Heart left ventricle (tissue), 16 donors: ENCODE results near the gene NLGN3. TPM values are rescaled to one million over a fixed set of nuclear protein-coding genes. Genes with fewer than 3 reads are reported as not detected.

Experiments used
- ATAC-seq, 4 donors: fragments of 200-7000 bp; cut with Tn5 transposase; one replicate each; pipeline ENCODE4 v1.9.1; 2020 to 2022; ENCODE audit warnings: moderate library complexity in 4 of 4, mild to moderate bottlenecking in 3 of 4, moderate number of reproducible peaks in 1 of 4
- DNase-seq, 5 donors: peaks; one replicate each; pipeline ENCODE4 v3.0.0-alpha.2; 2020
- H3K27ac ChIP-seq, 12 donors: fragments of 200-600 bp; sonication (generic) in 4 of 12; one replicate each; pipeline versions ENCODE4 v1.5.0 to v1.8.0; 2016 to 2022; ENCODE audit warnings: mild to moderate bottlenecking in 2 of 12
- H3K27me3 ChIP-seq, 9 donors: fragments of 200-600 bp; sonication (generic) in 2 of 9; one replicate each; pipeline versions ENCODE4 v1.5.1 to v1.8.0; 2016 to 2022; ENCODE audit warnings: mild to moderate bottlenecking in 3 of 9
- H3K36me3 ChIP-seq, 9 donors: fragments of 200-600 bp; sonication (generic) in 2 of 9; one replicate each; pipeline versions ENCODE4 v1.5.0 to v1.8.0; 2018 to 2022; ENCODE audit warnings: mild to moderate bottlenecking in 2 of 9
- H3K4me1 ChIP-seq, 12 donors: fragments of 200-600 bp; sonication (generic) in 4 of 12; one replicate each; pipeline versions ENCODE4 v1.5.0 to v1.8.0; 2016 to 2022; ENCODE audit warnings: mild to moderate bottlenecking in 3 of 12
- H3K4me3 ChIP-seq, 12 donors: fragments of 200-600 bp; sonication (generic) in 4 of 12; one replicate each; pipeline versions ENCODE4 v1.5.0 to v1.8.0; 2017 to 2022; ENCODE audit warnings: mild to moderate bottlenecking in 9 of 12, moderate library complexity in 4 of 12
- H3K9me3 ChIP-seq, 12 donors: fragments of 200-600 bp; sonication (generic) in 4 of 12; one replicate each; pipeline versions ENCODE4 v1.5.0 to v1.8.0; 2016 to 2022; ENCODE audit warnings: mild to moderate bottlenecking in 1 of 12
- CTCF ChIP-seq, 12 donors: fragments of 200-600 bp; sonication (generic) in 4 of 12; IDR thresholded peaks; one replicate each; pipeline versions ENCODE4 v1.5.0 to v1.8.0; 2018 to 2022; ENCODE audit warnings: antibody characterized with exemption in 12 of 12, mild to moderate bottlenecking in 5 of 12
- POLR2A ChIP-seq, 2 donors: fragments of 450-650 bp; IDR thresholded peaks; one replicate each; pipeline ENCODE4 v1.6.1; 2017; ENCODE audit warnings: antibody characterized with exemption in 2 of 2, mild to moderate bottlenecking in 2 of 2, moderate library complexity in 2 of 2
- WGBS, 4 donors: extraction: QIAGEN DNeasy Blood & Tissue Kit in 2 of 4; methylation state at CpG; one replicate each; pipeline versions ENCODE4 v1.1.5 to v1.1.7; 2013 to 2018; 5-methylcytosine and 5-hydroxymethylcytosine counted together
- intact Hi-C, 10 donors: fragments of 100-400 bp; cut with DNase I; formaldehyde crosslinking; loops; one replicate each; pipeline versions ENCODE4 v1.11.1 to v1.14.2; 2022
- polyA plus RNA-seq, 2 donors: library from polyadenylated mRNA; stranded (reverse); fragments of 200-250 nt; gene quantifications; one replicate each; pipeline ENCODE4 v1.2.3, GENCODE V29; 2013
- total RNA-seq, 9 donors: library from RNA; depleted of rRNA in 2 of 9; stranded (reverse); fragments of >200 nt in 2 of 9; fragmentation: NEBNext Ultra II Directional in 3 of 9; extraction: Animal tissue kit (Norgen Biotek cat#: 25700) in 3 of 9; gene quantifications; one replicate each; pipeline versions ENCODE4 v1.1.0 to v1.2.4, GENCODE V29; 2016 to 2023
- donor health status: ischemic (EF 13 %, LVEDD 7.1; RV severe dilation, severe dysfunction).
- donor health status: healthy with polysubstance abuse.
- donor health status: DM: no; HTN: yes; CAD: no.
- donor health status: DM: no; HTN: no; CAD: no.
- donor health status: ischemic (EF 25% LVEDD 6.9; RV normal size, moderate dysfunction).
- donor health status: ischemic (EF 25% LVEDD 5.7; RV mildly dilated, moderate dysfunction).
- donor health status: healthy.
- donor health status: DM: yes; HTN: yes; CAD: no.
- donor health status: ischemic (EF 35%, LVEDD 5.7; RV mildly dilated, moderate dysfunction).
- donor health status: nonischemic (EF 11% LVEDD 7.7; RV severe dilation, severe dysfunction).
- donor health status: DM: yes; HTN: yes; CAD: no.
- donor health status: PGD.
- donor health status: ischemic (EF 29% LVEDD 5.4; RV normal size, mild dysfunction).
- donor health status: nonischemic (EF 23%, LVEDD 6.1; RV moderate dilation, normal function).

NLGN3 gene
- total and polyA plus RNA-seq, 11 donors, result 0.14 to 1.3 (median 0.49) TPM

- no peak overlapping the region for H3K4me3 ChIP-seq
- DNase-seq (peak in 3 of 5 donors; percentile 30 to 42 (median 33)), ATAC-seq (peak in 1 of 4 donors; percentile 46)
- WGBS, 4 donors, result 26 to 55% (median 46%) methylated on average over 4 to 6 of the region's 6 CpGs
- peaks cover 0 to 12% (median 2%) of the 10 kb centered on the region in 12 donors for H3K4me1 ChIP-seq
- no peaks in the 10 kb centered on the region for H3K27me3 ChIP-seq
- H3K36me3 ChIP-seq, result peaks cover 0 to 36% (median 19%) of the 10 kb centered on the region in 9 donors
- intact Hi-C loops, result loop anchor here in 1 of 10 donors (10.0 kb wide), 1 partner anchor 111 kb away; the partner anchor contains the start of gene ZMYM3
- no peaks in the 10 kb centered on the region for H3K9me3 ChIP-seq
- H3K27ac ChIP-seq, result no peak overlapping the region
- TF ChIP-seq CTCF (IDR thresholded peaks at IDR 0.05), result no peak
- no peak for TF ChIP-seq POLR2A (IDR thresholded peaks at IDR 0.05)
Measured at GRCh38 chrX:71143508-71143907, 1.1 kb upstream of the NLGN3 start.

GRCh38 chrX:71147496-71148277 is 3.0 kb downstream of the NLGN3 start:
- H3K36me3 ChIP-seq, result peaks cover 0 to 2% (median 0%) of the 10 kb centered on the region in 9 donors
- no peak for DNase-seq
- H3K4me3 ChIP-seq, result no peak overlapping the region
- intact Hi-C loops, result loop anchor here in 1 of 10 donors (10.0 kb wide), 1 partner anchor 107 kb away; the partner anchor contains the start of gene ZMYM3
- H3K9me3 ChIP-seq, result no peaks in the 10 kb centered on the region
- no peak overlapping the region for H3K27ac ChIP-seq
- H3K4me1 ChIP-seq, result peaks cover 0 to 12% (median 2%) of the 10 kb centered on the region in 12 donors
- peaks cover 0 to 3% (median 0%) of the 10 kb centered on the region in 9 donors for H3K27me3 ChIP-seq
- WGBS, 4 donors, result 81 to 87% (median 83%) methylated on average over 18 to 28 of the region's 28 CpGs
- ATAC-seq, result no peak
- no peak for TF ChIP-seq CTCF (IDR thresholded peaks at IDR 0.05)
- no peak for TF ChIP-seq POLR2A (IDR thresholded peaks at IDR 0.05)

- no peak overlapping the region for H3K27ac ChIP-seq
Measured at GRCh38 chrX:71148278-71148663, 3.6 kb downstream of the NLGN3 start.

More at GRCh38 chrX:71148278-71148663, 3.6 kb downstream of the NLGN3 start:
- H3K27me3 ChIP-seq, result peaks cover 0 to 3% (median 0%) of the 10 kb centered on the region in 9 donors
- H3K4me1 ChIP-seq, result peaks cover 0 to 9% (median under 1%) of the 10 kb centered on the region in 12 donors
- intact Hi-C loops, result loop anchor here in 1 of 10 donors (10.0 kb wide), 1 partner anchor 107 kb away; the partner anchor contains the start of gene ZMYM3
- no peaks in the 10 kb centered on the region for H3K9me3 ChIP-seq
- TF ChIP-seq POLR2A (IDR thresholded peaks at IDR 0.05), result no peak
- TF ChIP-seq CTCF (IDR thresholded peaks at IDR 0.05), result no peak
- DNase-seq (no peak), ATAC-seq (no peak)
- 77 to 100% (median 81%) methylated on average over 1 to 8 of the region's 8 CpGs for WGBS, 4 donors
- no peaks in the 10 kb centered on the region for H3K36me3 ChIP-seq
- H3K4me3 ChIP-seq, result no peak overlapping the region
